Testis (tissue), 3 donors: ENCODE data around the gene AK4. TPM values are rescaled to one million over a fixed set of nuclear protein-coding genes. Genes with fewer than 3 reads are reported as not detected.
A peak's percentile ranks its signal among the peaks of the same experiment; 100 is the strongest.

ENCODE experiments used
- DNase-seq: peaks from one replicate; pipeline ENCODE4 v3.0.0-alpha.2; 2019
- H3K27ac ChIP-seq, 2 donors: fragments of 200-600 bp; sonication (generic); one replicate each; pipeline ENCODE4 v1.5.1; 2019
- H3K27me3 ChIP-seq: fragments of 200-600 bp; sonication (generic); one replicate; pipeline ENCODE4 v1.5.1; 2019
- H3K36me3 ChIP-seq: fragments of 200-600 bp; sonication (generic); one replicate; pipeline ENCODE4 v1.5.1; 2017; ENCODE audit warnings: low read depth; ENCODE audit errors: missing control alignments
- H3K4me1 ChIP-seq: fragments of 200-600 bp; sonication (generic); one replicate; pipeline ENCODE4 v1.5.1; 2019
- H3K4me3 ChIP-seq, 2 donors: fragments of 200-600 bp; sonication (generic); one replicate each; pipeline ENCODE4 v1.5.1; 2017 to 2019
- H3K9me3 ChIP-seq: fragments of 200-600 bp; sonication (generic); one replicate; pipeline ENCODE4 v1.5.1; 2017
- POLR2A ChIP-seq: fragments of 450-650 bp; IDR thresholded peaks from one replicate; pipeline ENCODE4 v1.6.1; 2017; ENCODE audit warnings: antibody characterized with exemption, mild to moderate bottlenecking, moderate library complexity
- WGBS, 2 donors: methylation state at CpG; one replicate each; pipeline ENCODE4 v1.1.5; 2018; 5-methylcytosine and 5-hydroxymethylcytosine counted together
- intact Hi-C: fragments of 100-400 bp; cut with DNase I; formaldehyde crosslinking; loops from one replicate; pipeline ENCODE4 v1.15.1; 2023; ENCODE audit warnings: low total_unique reads
- polyA plus RNA-seq: library from polyadenylated mRNA; stranded (reverse); fragments of 350-450 nt; fragmentation: Illumina TruSeq; extraction: RNeasy Lipid Tissue Mini Kit (QIAGEN cat#74804); gene quantifications from one replicate; pipeline ENCODE4 v1.2.3, GENCODE V29; 2014; ENCODE audit warnings: low read depth, low replicate concordance; ENCODE audit not compliant: insufficient read depth
- total RNA-seq, 2 donors: library from RNA; depleted of rRNA; stranded (reverse); fragments of >200 nt; gene quantifications; one replicate each; pipeline ENCODE4 v1.2.3, GENCODE V29; 2016
- TF ChIP-seq, protein P1 (sequence below), 3 experiments: fragments of 450-650 bp in 2 of 3; fragments of 200-600 bp in 1 of 3; sonication (generic) in 1 of 3; IDR thresholded peaks; one replicate each; pipeline ENCODE4 v1.5.1; 2016 to 2019; ENCODE audit warnings: antibody characterized with exemption in 3 of 3, mild to moderate bottlenecking in 2 of 3, moderate library complexity in 1 of 3

Gene AK4
- total and polyA plus RNA-seq, 3 donors from 2014 or later, result 29.0 to 42.0 (median 40.1) TPM

DNA sequence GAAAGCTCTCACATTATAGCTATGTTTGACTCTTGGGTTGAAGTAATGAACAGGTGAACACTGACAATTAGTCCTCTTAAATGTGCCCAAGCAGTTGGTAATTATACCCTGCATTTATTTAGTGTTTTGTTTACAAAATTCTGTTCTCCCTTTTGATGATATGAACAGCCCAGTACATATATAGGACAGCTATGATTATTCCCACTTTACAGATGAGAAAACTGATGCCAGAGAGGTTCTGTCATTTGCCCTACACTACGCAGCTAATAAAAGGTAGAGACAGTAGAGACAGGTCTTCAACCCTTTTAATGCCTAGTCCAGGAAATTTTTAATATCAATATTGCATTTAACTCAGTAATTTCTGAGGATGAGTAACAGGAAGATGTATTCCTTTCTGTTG, 115.3 kb downstream of the AK4 start:
- Histone ChIP-seq H3K9me3 (no peaks in the 10 kb centered on the region), H3K36me3 (no peaks in the 10 kb centered on the region), H3K27ac (no peak overlapping the region), H3K4me3 (no peak overlapping the region), H3K4me1 (no peaks in the 10 kb centered on the region), H3K27me3 (no peaks in the 10 kb centered on the region)
- WGBS, 2 donors, result 85 to 98% methylated on average over 1 of the region's 1 CpG
- TF ChIP-seq POLR2A, result no peak
- TF ChIP-seq, protein P1, sequence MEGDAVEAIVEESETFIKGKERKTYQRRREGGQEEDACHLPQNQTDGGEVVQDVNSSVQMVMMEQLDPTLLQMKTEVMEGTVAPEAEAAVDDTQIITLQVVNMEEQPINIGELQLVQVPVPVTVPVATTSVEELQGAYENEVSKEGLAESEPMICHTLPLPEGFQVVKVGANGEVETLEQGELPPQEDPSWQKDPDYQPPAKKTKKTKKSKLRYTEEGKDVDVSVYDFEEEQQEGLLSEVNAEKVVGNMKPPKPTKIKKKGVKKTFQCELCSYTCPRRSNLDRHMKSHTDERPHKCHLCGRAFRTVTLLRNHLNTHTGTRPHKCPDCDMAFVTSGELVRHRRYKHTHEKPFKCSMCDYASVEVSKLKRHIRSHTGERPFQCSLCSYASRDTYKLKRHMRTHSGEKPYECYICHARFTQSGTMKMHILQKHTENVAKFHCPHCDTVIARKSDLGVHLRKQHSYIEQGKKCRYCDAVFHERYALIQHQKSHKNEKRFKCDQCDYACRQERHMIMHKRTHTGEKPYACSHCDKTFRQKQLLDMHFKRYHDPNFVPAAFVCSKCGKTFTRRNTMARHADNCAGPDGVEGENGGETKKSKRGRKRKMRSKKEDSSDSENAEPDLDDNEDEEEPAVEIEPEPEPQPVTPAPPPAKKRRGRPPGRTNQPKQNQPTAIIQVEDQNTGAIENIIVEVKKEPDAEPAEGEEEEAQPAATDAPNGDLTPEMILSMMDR (IDR thresholded peaks at IDR 0.05), result no peak
- DNase-seq, result no peak
- intact Hi-C loops, result no loop called here

DNA sequence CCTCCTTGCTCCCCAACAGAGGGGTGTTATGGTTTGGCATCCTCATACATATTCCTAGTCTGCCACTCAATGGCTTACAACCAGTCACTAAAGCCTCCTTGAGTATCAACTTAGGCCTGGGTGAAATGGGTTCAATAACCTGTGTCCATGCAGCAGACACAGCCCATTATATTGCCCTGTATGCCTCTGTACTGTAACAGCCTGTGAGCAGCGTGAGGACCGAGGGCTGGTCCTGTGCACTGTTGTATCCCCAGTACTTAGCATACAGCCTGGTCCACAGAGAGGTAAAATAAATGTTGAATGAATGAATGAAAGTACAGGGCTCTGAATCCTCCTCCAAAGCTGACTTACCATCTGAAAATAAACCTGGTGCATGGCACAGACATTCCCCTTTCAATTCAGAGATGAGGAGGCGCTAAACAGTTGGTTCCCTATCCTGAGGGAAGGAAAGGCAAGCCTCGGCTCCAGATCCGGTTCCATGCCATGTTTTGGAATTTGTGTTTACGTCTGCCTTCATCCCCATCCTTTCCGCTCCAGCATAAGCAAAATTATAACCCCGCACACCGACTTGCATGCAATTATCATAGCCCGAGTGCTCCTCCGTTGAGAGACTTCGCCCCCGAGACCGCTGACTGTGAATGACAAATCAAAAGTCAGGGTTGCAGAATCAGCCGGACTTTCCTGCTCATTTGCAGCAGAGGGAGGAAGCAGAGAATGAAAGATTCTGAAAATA, 116.4 kb downstream of the AK4 start:
- no peak overlapping the region for H3K4me3 ChIP-seq

DNA sequence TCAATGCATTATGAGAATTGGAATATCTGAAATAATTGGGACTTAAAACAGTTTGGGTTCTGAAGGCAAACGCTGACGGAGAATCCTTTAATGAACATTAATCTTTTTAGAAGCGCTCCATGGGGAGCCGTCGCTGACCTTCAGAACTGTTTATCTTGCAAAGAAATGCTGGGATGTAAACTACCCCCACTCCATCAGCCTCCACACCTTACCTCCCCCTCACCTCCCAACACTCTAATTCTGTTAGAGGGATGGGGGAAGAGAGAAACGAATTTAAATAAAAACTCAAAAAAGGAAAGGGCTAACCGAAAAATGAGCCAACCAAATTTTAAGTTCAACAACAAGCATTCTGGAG, 117.3 kb downstream of the AK4 start:
- no peak for DNase-seq
- no peak overlapping the region for H3K27ac ChIP-seq
- H3K4me1 ChIP-seq, result no peaks in the 10 kb centered on the region
- intact Hi-C loops, result no loop called here
- no peaks in the 10 kb centered on the region for H3K9me3 ChIP-seq
- TF ChIP-seq, protein P1 (IDR thresholded peaks at IDR 0.05), result no peak
- no peak for TF ChIP-seq POLR2A
- H3K36me3 ChIP-seq, result no peaks in the 10 kb centered on the region
- H3K4me3 ChIP-seq, result peak overlapping the region; percentile 58 to 69
- H3K27me3 ChIP-seq, result no peaks in the 10 kb centered on the region
- WGBS, 2 donors, result 3 to 9% methylated on average over 7 of the region's 7 CpGs

More for the DNA sequence above, 116.4 kb downstream of the AK4 start:
- intact Hi-C loops, result no loop called here
- 10 to 13% methylated on average over 15 of the region's 15 CpGs for WGBS, 2 donors
- no peaks in the 10 kb centered on the region for H3K36me3 ChIP-seq
- DNase-seq, result no peak
- H3K27me3 ChIP-seq, result no peaks in the 10 kb centered on the region
- TF ChIP-seq, protein P1 (IDR thresholded peaks at IDR 0.05), result no peak
- no peak for TF ChIP-seq POLR2A
- no peaks in the 10 kb centered on the region for H3K9me3 ChIP-seq
- H3K4me1 ChIP-seq, result no peaks in the 10 kb centered on the region
- no peak overlapping the region for H3K27ac ChIP-seq

DNA sequence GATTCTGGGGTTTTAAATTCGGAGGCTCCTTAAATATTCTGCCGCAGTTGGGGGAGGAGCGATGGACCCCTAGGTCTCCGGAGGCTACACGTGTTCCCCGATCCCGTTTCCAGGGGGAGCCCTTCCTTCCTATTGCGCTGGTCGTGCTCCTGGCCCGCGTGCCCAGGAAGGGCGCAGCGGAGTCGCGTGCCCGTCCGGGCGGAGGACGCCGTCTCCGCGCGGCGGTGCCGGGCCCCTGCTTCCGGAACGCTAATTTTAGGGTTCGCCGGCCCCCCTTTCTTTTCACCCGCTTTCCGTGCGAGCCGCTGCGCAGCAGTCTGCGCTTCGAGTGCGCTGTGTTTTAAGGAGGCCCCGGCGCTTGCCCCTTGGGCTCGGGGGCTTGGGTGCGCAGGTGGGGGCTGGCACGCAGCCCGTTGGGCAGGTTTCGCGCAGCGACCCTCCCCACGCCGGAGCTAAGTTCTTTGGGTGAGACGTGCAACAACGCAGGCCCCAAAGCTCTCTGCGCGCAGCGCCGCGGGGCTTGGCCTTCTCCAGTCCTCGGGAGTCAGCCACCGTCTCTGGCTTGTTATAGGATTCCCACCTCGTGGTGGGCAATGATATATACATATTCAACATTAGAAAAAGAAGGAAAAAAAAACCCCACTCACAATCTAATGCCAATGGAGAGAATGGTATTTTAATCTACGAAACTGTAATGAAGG, 117.8 kb downstream of the AK4 start:
- H3K27ac ChIP-seq, result no peak overlapping the region
- H3K27me3 ChIP-seq, result no peaks in the 10 kb centered on the region
- H3K9me3 ChIP-seq, result no peaks in the 10 kb centered on the region
- H3K4me3 ChIP-seq, result peak overlapping the region; percentile 58 to 69
- WGBS, 2 donors, result 4 to 5% methylated on average over 41 to 56 of the region's 59 CpGs
- DNase-seq, result peak; percentile 65
- no peaks in the 10 kb centered on the region for H3K4me1 ChIP-seq
- no peaks in the 10 kb centered on the region for H3K36me3 ChIP-seq
- intact Hi-C loops, result no loop called here
- TF ChIP-seq POLR2A, result no peak
- TF ChIP-seq, protein P1 (IDR thresholded peaks at IDR 0.05), result peak in 1 of 3 experiments; percentile 7
